Brain microvascular endothelial cell (primary cell): ENCODE measurements around the gene NQO1.

ENCODE experiments used
- DNase-seq: peaks from one replicate; pipeline ENCODE4 v3.0.0-alpha.2; 2020
- H3K27ac ChIP-seq: fragments of 250-450 bp; sonication (Bioruptor Pico); 2 replicates; pipeline ENCODE4 v1.5.1; 2020; ENCODE audit warnings: mild to moderate bottlenecking, moderate library complexity
- H3K27me3 ChIP-seq: fragments of 250-450 bp; sonication (Bioruptor Pico); replicated peaks from 2 replicates; pipeline ENCODE4 v1.5.1; 2020; ENCODE audit warnings: mild to moderate bottlenecking
- H3K36me3 ChIP-seq: fragments of 250-450 bp; sonication (Bioruptor Pico); replicated peaks from 2 replicates; pipeline ENCODE4 v1.5.1; 2020; ENCODE audit warnings: mild to moderate bottlenecking
- H3K4me3 ChIP-seq: 2 replicates; pipeline ENCODE4 v1.5.1; 2011; ENCODE audit warnings: low read depth, mild to moderate bottlenecking, control low read depth, low read length, moderate library complexity
- CTCF ChIP-seq: IDR thresholded peaks from 2 replicates; pipeline ENCODE4 v1.5.1; 2011; ENCODE audit warnings: low read depth, mild to moderate bottlenecking, moderate library complexity, low read length, control low read depth, inconsistent platforms; ENCODE audit errors: missing control alignments
- in situ Hi-C: cut with HindIII; loops from 2 replicates; pipeline ENCODE4 v1.10.0; 2017; ENCODE audit warnings: low sequenced_read_pairs, low pct_ligation_motif_present

The NQO1 gene

GRCh38 chr16:69672315-69672997 is 53.9 kb downstream of the NQO1 start:
- in situ Hi-C loops: loop anchor here (25.0 kb wide), 1 partner anchor 260 kb away; the partner anchor contains the start of gene CYB5B
- TF ChIP-seq CTCF: no peak
- no peaks in the 10 kb centered on the region for H3K27me3 ChIP-seq
- H3K4me3 ChIP-seq: no peak overlapping the region
- peaks cover 38% of the 10 kb centered on the region for H3K36me3 ChIP-seq
- H3K27ac ChIP-seq: no peak overlapping the region
- DNase-seq: no peak

GRCh38 chr16:69669577-69669976 is 56.8 kb downstream of the NQO1 start:
- no peak for TF ChIP-seq CTCF
- Histone ChIP-seq H3K36me3 (peaks cover 33% of the 10 kb centered on the region), H3K27ac (no peak overlapping the region), H3K4me3 (no peak overlapping the region), H3K27me3 (no peaks in the 10 kb centered on the region)
- in situ Hi-C loops: loop anchor here (25.0 kb wide), 1 partner anchor 257 kb away; the partner anchor contains the start of gene CYB5B
- no peak for DNase-seq

GRCh38 chr16:69663846-69664245 is 62.5 kb downstream of the NQO1 start:
- H3K27me3 ChIP-seq: no peaks in the 10 kb centered on the region
- H3K36me3 ChIP-seq: peaks cover 25% of the 10 kb centered on the region
- no peak for DNase-seq
- no peak for TF ChIP-seq CTCF
- in situ Hi-C loops: loop anchor here (25.0 kb wide), 1 partner anchor 252 kb away; the partner anchor contains the start of gene CYB5B
- H3K4me3 ChIP-seq: no peak overlapping the region
- no peak overlapping the region for H3K27ac ChIP-seq

- Histone ChIP-seq H3K27ac (no peak overlapping the region), H3K27me3 (no peaks in the 10 kb centered on the region), H3K36me3 (peaks cover 21% of the 10 kb centered on the region), H3K4me3 (no peak overlapping the region)
- in situ Hi-C loops: loop anchor here (25.0 kb wide), 1 partner anchor 251 kb away; the partner anchor contains the start of gene CYB5B
- TF ChIP-seq CTCF: no peak
- DNase-seq: no peak
These were observed 63.5 kb downstream of the NQO1 start for GRCh38 chr16:69662901-69663300.

GRCh38 chr16:69660166-69660565 is 66.2 kb downstream of the NQO1 start:
- no peaks in the 10 kb centered on the region for H3K27me3 ChIP-seq
- in situ Hi-C loops: loop anchor here (25.0 kb wide), 1 partner anchor 248 kb away; the partner anchor contains the start of gene CYB5B
- no peak for TF ChIP-seq CTCF
- H3K27ac ChIP-seq: no peak overlapping the region
- H3K4me3 ChIP-seq: no peak overlapping the region
- H3K36me3 ChIP-seq: peaks cover 33% of the 10 kb centered on the region
- DNase-seq: no peak
